Keratinocyte (primary cell): Measurements from ENCODE around the gene GRAMD1B. TPM values are rescaled to one million over a fixed set of nuclear protein-coding genes. Genes with fewer than 3 reads are reported as not detected.

Experiments
- DNase-seq: peaks from one replicate; pipeline ENCODE4 v3.0.0-alpha.2; 2011; ENCODE audit warnings: low read depth, missing footprints, low spot score
- FAIRE-seq: peaks from 2 replicates; lab custom pipeline; 2011; peaks lifted over from hg19 to GRCh38; lab: Jason Lieb, UNC
- H2AFZ ChIP-seq: 2 replicates; pipeline ENCODE4 v1.6.0; 2012; ENCODE audit warnings: low read length, control low read depth, inconsistent platforms; ENCODE audit not compliant: control insufficient read depth
- H3K27ac ChIP-seq: 2 replicates; pipeline ENCODE4 v1.5.1; 2011; ENCODE audit warnings: low read length; ENCODE audit not compliant: control insufficient read depth, insufficient read depth
- H3K27me3 ChIP-seq: 3 replicates; pipeline ENCODE4 v1.6.0; 2011; ENCODE audit warnings: low read length; ENCODE audit not compliant: control insufficient read depth, insufficient read depth; ENCODE audit errors: extremely low read depth
- H3K36me3 ChIP-seq, 2 experiments: 2 replicates in 1 of 2; 3 replicates in 1 of 2; pipeline ENCODE4 v1.5.1; 2011; ENCODE audit warnings: low read length in 2 of 2, mild to moderate bottlenecking in 1 of 2; ENCODE audit not compliant: control insufficient read depth in 2 of 2, insufficient read depth in 2 of 2; ENCODE audit errors: extremely low read depth in 1 of 2
- H3K4me1 ChIP-seq: 3 replicates; pipeline ENCODE4 v1.5.1; 2011; ENCODE audit warnings: low read length; ENCODE audit not compliant: control insufficient read depth, insufficient read depth; ENCODE audit errors: extremely low read depth
- H3K4me2 ChIP-seq: 3 replicates; pipeline ENCODE4 v1.6.0; 2011; ENCODE audit warnings: low read depth, low read length; ENCODE audit not compliant: control insufficient read depth, insufficient read depth; ENCODE audit errors: extremely low read depth
- H3K4me3 ChIP-seq, 3 experiments: fragments of 200-600 bp in 1 of 3; sonication (generic) in 1 of 3; 2 replicates in 2 of 3; 3 replicates in 1 of 3; pipeline ENCODE4 v1.5.1; 2011 to 2016; ENCODE audit warnings: low read length in 3 of 3, mild to moderate bottlenecking in 3 of 3, control low read depth in 2 of 3, inconsistent platforms in 1 of 3, low read depth in 1 of 3, mixed read lengths in 1 of 3, mixed run types in 1 of 3, moderate library complexity in 1 of 3; ENCODE audit not compliant: control insufficient read depth in 2 of 3, insufficient read depth in 2 of 3; ENCODE audit errors: extremely low read depth in 1 of 3
- H3K79me2 ChIP-seq: 2 replicates; pipeline ENCODE4 v1.6.0; 2012; ENCODE audit warnings: low read length; ENCODE audit not compliant: control insufficient read depth, insufficient read depth
- H3K9ac ChIP-seq: 3 replicates; pipeline ENCODE4 v1.6.0; 2011; ENCODE audit warnings: low read length; ENCODE audit not compliant: control insufficient read depth, insufficient read depth; ENCODE audit errors: extremely low read depth
- H3K9me1 ChIP-seq: 3 replicates; pipeline ENCODE4 v1.6.0; 2011; ENCODE audit warnings: low read length; ENCODE audit not compliant: control insufficient read depth, insufficient read depth; ENCODE audit errors: extremely low read depth
- H3K9me3 ChIP-seq: 2 replicates; pipeline ENCODE4 v1.5.1; 2012; ENCODE audit warnings: low read depth, low read length; ENCODE audit not compliant: control insufficient read depth
- H4K20me1 ChIP-seq: 3 replicates; pipeline ENCODE4 v1.6.0; 2011; ENCODE audit warnings: low read length; ENCODE audit not compliant: control insufficient read depth, insufficient read depth; ENCODE audit errors: extremely low read depth
- CTCF ChIP-seq, 3 experiments: IDR thresholded peaks in 1 of 3; conservative IDR thresholded peaks in 1 of 3; optimal IDR thresholded peaks in 1 of 3; 2 replicates in 2 of 3; 3 replicates in 1 of 3; pipeline versions ENCODE3 to v1.5.1; 2011; ENCODE audit warnings: low read length in 3 of 3, mild to moderate bottlenecking in 3 of 3, moderate library complexity in 2 of 3, control low read depth in 1 of 3, inconsistent platforms in 1 of 3; ENCODE audit not compliant: insufficient read depth in 2 of 3; ENCODE audit errors: extremely low read depth in 1 of 3
- EZH2 ChIP-seq: IDR thresholded peaks from one replicate; pipeline ENCODE4 v1.6.1; 2012; ENCODE audit warnings: inconsistent platforms, mild to moderate bottlenecking, low read length, moderate library complexity
- dilution Hi-C: fragments of 300-500 bp; cut with MboI; formaldehyde crosslinking; loops from one replicate; pipeline ENCODE4 v1.7.0; 2020; ENCODE audit warnings: low sequenced_read_pairs; ENCODE audit not compliant: extremely low pct_ligation_motif_present
- polyA plus RNA-seq, 5 experiments: library from polyadenylated mRNA; depleted of rRNA in 3 of 5; stranded (reverse) in 3 of 5; stranded (forward) in 1 of 5; unstranded in 1 of 5; fragments of >200 nt; gene quantifications; 1 replicate in 1 of 5; 2 replicates in 3 of 5; 3 replicates in 1 of 5; pipeline versions ENCODE4 v1.2.1 to v1.2.3, GENCODE V29; 2011 to 2012; ENCODE audit warnings: missing spikeins in 2 of 5, low read depth in 1 of 5, low replicate concordance in 1 of 5

Gene GRAMD1B
- polyA plus RNA-seq, 1 donor (not counting 4 experiments of a cell fraction or from before 2014, with no cell fraction given), result 0.04 TPM

GRCh38 chr11:123549926-123550917, 120.2 kb downstream of the GRAMD1B start:
- TF ChIP-seq CTCF (optimal IDR thresholded peaks at IDR 0.05 in 1 of 3, IDR thresholded peaks at IDR 0.05 in 1 of 3, conservative IDR thresholded peaks at IDR 0.05 in 1 of 3; ENCODE audit: extremely low read depth in 1 of 3, insufficient read depth in 2 of 3, low read length in 3 of 3) (no peak), EZH2 (no peak)
- FAIRE-seq (no peak), DNase-seq (no peak)
- Histone ChIP-seq H3K4me2 (no peak overlapping the region), H3K9me1 (no peaks in the 10 kb centered on the region), H2AFZ (no peak overlapping the region), H4K20me1 (no peaks in the 10 kb centered on the region), H3K36me3 (no peaks in the 10 kb centered on the region), H3K79me2 (no peaks in the 10 kb centered on the region), H3K27ac (no peak overlapping the region), H3K4me1 (no peaks in the 10 kb centered on the region), H3K27me3 (no peaks in the 10 kb centered on the region), H3K4me3 (no peak overlapping the region), H3K9me3 (no peaks in the 10 kb centered on the region), H3K9ac (no peak overlapping the region)
- dilution Hi-C loops, result no loop called here

GRCh38 chr11:123551079-123551478, 121.0 kb downstream of the GRAMD1B start:
- Histone ChIP-seq H3K36me3 (no peaks in the 10 kb centered on the region), H2AFZ (no peak overlapping the region), H3K4me2 (no peak overlapping the region), H4K20me1 (no peaks in the 10 kb centered on the region), H3K79me2 (no peaks in the 10 kb centered on the region), H3K27me3 (no peaks in the 10 kb centered on the region), H3K4me1 (no peaks in the 10 kb centered on the region), H3K9me1 (no peaks in the 10 kb centered on the region), H3K4me3 (no peak overlapping the region), H3K9me3 (no peaks in the 10 kb centered on the region), H3K9ac (no peak overlapping the region), H3K27ac (no peak overlapping the region)
- dilution Hi-C loops, result no loop called here
- no peak for DNase-seq
- TF ChIP-seq EZH2 (no peak), CTCF (optimal IDR thresholded peaks at IDR 0.05 in 1 of 3, IDR thresholded peaks at IDR 0.05 in 1 of 3, conservative IDR thresholded peaks at IDR 0.05 in 1 of 3; ENCODE audit: extremely low read depth in 1 of 3, insufficient read depth in 2 of 3, low read length in 3 of 3) (no peak)
- FAIRE-seq, result no peak
